ENCODE measurements around the gene MYH9.
"Not testable (repeated sequence)": the region's sequence is repeated elsewhere in the genome, so short reads cannot be mapped to it uniquely, and the experiment has no call there.

DNA sequence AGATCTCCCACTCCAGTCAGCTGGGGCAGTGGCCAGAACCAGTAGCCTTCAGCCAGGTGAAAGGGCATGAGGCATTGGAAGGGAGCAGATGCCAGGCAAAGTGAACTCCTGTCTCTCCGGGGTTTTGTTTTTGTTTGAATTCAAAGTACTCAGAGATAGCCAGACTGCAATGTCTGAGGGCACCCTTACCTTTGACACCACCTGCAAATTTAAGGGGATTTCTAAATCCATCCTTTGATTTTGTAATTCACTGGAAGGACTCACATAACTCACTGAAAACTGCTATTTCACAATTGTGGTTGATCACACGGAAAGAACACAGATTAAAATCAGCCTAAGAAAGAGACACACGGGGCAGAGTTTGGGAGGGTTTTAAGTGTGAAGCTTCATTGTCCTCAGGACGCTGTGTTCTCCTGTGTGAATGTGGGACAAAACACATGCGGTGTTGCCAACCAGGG lies 124.5 kb downstream of the MYH9 start:
- TF ChIP-seq, protein P1, sequence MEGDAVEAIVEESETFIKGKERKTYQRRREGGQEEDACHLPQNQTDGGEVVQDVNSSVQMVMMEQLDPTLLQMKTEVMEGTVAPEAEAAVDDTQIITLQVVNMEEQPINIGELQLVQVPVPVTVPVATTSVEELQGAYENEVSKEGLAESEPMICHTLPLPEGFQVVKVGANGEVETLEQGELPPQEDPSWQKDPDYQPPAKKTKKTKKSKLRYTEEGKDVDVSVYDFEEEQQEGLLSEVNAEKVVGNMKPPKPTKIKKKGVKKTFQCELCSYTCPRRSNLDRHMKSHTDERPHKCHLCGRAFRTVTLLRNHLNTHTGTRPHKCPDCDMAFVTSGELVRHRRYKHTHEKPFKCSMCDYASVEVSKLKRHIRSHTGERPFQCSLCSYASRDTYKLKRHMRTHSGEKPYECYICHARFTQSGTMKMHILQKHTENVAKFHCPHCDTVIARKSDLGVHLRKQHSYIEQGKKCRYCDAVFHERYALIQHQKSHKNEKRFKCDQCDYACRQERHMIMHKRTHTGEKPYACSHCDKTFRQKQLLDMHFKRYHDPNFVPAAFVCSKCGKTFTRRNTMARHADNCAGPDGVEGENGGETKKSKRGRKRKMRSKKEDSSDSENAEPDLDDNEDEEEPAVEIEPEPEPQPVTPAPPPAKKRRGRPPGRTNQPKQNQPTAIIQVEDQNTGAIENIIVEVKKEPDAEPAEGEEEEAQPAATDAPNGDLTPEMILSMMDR (IDR thresholded peaks at IDR 0.05) = not testable (repeated sequence)
- TF ChIP-seq POLR2A (IDR thresholded peaks at IDR 0.05; ENCODE audit: low read depth) = not testable (repeated sequence)

All from esophagus muscularis mucosa (tissue), 3 donors.